ENCODE measurements around the gene TRIAP1.

Gene TRIAP1

GRCh38 chr12:120455302-120455701, 9.1 kb upstream of the TRIAP1 start:
- peak overlapping the region; percentile 6; the same call in 1 of the 2 replicates for H3K27ac ChIP-seq

GRCh38 chr12:120453977-120454376, 7.8 kb upstream of the TRIAP1 start:
- TF ChIP-seq ZFX (IDR thresholded peaks at IDR 0.05; ENCODE audit: borderline replicate concordance) = no peak
- peak; percentile 94 for TF ChIP-seq CTCF (IDR thresholded peaks at IDR 0.05)
- no peak overlapping the region; the same call in 1 of the 2 replicates for H3K27ac ChIP-seq

More at GRCh38 chr12:120455302-120455701, 9.1 kb upstream of the TRIAP1 start:
- TF ChIP-seq ZFX (IDR thresholded peaks at IDR 0.05; ENCODE audit: borderline replicate concordance) (no peak), CTCF (IDR thresholded peaks at IDR 0.05) (no peak)

- H3K27ac ChIP-seq = peak overlapping the region; percentile 0; the same call in 1 of the 2 replicates
- TF ChIP-seq ZFX (IDR thresholded peaks at IDR 0.05; ENCODE audit: borderline replicate concordance) (no peak), CTCF (IDR thresholded peaks at IDR 0.05) (no peak)
These were observed 7.0 kb upstream of the TRIAP1 start for GRCh38 chr12:120453060-120453750.

- peak overlapping the region; percentile 0; the same call in 1 of the 2 replicates for H3K27ac ChIP-seq
These were observed 6.3 kb upstream of the TRIAP1 start for GRCh38 chr12:120452524-120452923.

GRCh38 chr12:120447992-120448391, 1.8 kb upstream of the TRIAP1 start:
- no peak for TF ChIP-seq ZFX (IDR thresholded peaks at IDR 0.05; ENCODE audit: borderline replicate concordance)
- no peak for TF ChIP-seq CTCF (IDR thresholded peaks at IDR 0.05)
- H3K27ac ChIP-seq = no peak overlapping the region

- H3K27ac ChIP-seq = peak overlapping the region; percentile 83
These were observed 627 bp upstream of the TRIAP1 start for GRCh38 chr12:120446844-120447178.

GRCh38 chr12:120444676-120445075, 1.5 kb downstream of the TRIAP1 start:
- no peak overlapping the region for H3K27ac ChIP-seq
- TF ChIP-seq CTCF (IDR thresholded peaks at IDR 0.05) = no peak
- TF ChIP-seq ZFX (IDR thresholded peaks at IDR 0.05; ENCODE audit: borderline replicate concordance) = no peak

- peak overlapping the region; percentile 92; the same call in 1 of the 2 replicates for H3K27ac ChIP-seq
- TF ChIP-seq CTCF (IDR thresholded peaks at IDR 0.05) = peak; percentile 83
- no peak for TF ChIP-seq ZFX (IDR thresholded peaks at IDR 0.05; ENCODE audit: borderline replicate concordance)
These were observed 6.4 kb downstream of the TRIAP1 start for GRCh38 chr12:120439646-120440247.

Measured in 22Rv1 (cell line).